Peyer's patch (tissue), 4 donors: Measurements from ENCODE around the gene ANKS6.

Experiments
- CTCF ChIP-seq, 6 experiments: fragments of 450-650 bp in 4 of 6; fragments of 200-600 bp in 2 of 6; sonication (generic) in 1 of 6; IDR thresholded peaks; one replicate each; pipeline ENCODE4 v1.5.1; 2017 to 2019; ENCODE audit warnings: antibody characterized with exemption in 6 of 6, mild to moderate bottlenecking in 3 of 6, moderate library complexity in 1 of 6
- POLR2A ChIP-seq, 2 donors: fragments of 450-650 bp; IDR thresholded peaks; one replicate each; pipeline ENCODE4 v1.5.1; 2017; ENCODE audit warnings: antibody characterized with exemption in 2 of 2, mild to moderate bottlenecking in 2 of 2, moderate library complexity in 2 of 2

GRCh38 chr9:98778251-98778650, 18.1 kb downstream of the ANKS6 start:
- no peak for TF ChIP-seq CTCF (IDR thresholded peaks at IDR 0.05)
- no peak for TF ChIP-seq POLR2A (IDR thresholded peaks at IDR 0.05)
